ENCODE data around the gene ETS1.

GRCh38 chr11:128555606-128556005 is 31.8 kb downstream of the ETS1 start:
- TF ChIP-seq, protein P1, sequence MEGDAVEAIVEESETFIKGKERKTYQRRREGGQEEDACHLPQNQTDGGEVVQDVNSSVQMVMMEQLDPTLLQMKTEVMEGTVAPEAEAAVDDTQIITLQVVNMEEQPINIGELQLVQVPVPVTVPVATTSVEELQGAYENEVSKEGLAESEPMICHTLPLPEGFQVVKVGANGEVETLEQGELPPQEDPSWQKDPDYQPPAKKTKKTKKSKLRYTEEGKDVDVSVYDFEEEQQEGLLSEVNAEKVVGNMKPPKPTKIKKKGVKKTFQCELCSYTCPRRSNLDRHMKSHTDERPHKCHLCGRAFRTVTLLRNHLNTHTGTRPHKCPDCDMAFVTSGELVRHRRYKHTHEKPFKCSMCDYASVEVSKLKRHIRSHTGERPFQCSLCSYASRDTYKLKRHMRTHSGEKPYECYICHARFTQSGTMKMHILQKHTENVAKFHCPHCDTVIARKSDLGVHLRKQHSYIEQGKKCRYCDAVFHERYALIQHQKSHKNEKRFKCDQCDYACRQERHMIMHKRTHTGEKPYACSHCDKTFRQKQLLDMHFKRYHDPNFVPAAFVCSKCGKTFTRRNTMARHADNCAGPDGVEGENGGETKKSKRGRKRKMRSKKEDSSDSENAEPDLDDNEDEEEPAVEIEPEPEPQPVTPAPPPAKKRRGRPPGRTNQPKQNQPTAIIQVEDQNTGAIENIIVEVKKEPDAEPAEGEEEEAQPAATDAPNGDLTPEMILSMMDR (IDR thresholded peaks at IDR 0.05): no peak
- no peak for TF ChIP-seq POLR2A (IDR thresholded peaks at IDR 0.05)
- TF ChIP-seq EP300 (IDR thresholded peaks at IDR 0.05): peak in 1 of 2 donors; percentile 5
